ENCODE results near the gene MTERF4. TPM values are rescaled to one million over a fixed set of nuclear protein-coding genes. Genes with fewer than 3 reads are reported as not detected.

MTERF4 gene
- total and polyA plus RNA-seq, 2 of the 4 experiments (the other 2 are of a cell fraction), result 26.6 to 33.3 TPM

DNA sequence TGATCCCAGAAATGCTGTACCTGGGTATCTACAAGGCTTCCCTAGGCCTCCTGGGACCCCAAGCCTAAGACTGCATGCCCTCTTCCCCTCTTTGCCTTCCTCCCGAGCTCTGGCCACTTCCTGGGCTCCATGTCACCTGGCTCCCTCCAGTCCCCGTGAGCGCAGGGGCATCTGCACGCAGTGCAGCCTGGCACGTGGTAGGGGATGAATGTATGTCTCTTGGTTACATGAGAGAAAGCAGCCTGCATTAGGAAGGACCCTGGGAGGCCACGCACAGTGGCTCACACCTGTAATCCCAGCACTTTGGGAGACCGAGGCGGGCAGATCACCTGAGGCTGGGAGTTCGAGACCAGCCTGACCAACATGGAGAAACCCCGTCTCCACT, 31.3 kb upstream of the MTERF4 start:
- no peak for DNase-seq
- CTCF ChIA-PET, result no interaction called here

More for the DNA sequence above, 31.3 kb upstream of the MTERF4 start:
- H3K79me1 ChIP-seq (ENCODE audit: low read depth in 1 of 2, low read length in 2 of 2), result no peaks in the 10 kb centered on the region
- H3K4ac ChIP-seq (ENCODE audit: low read depth, low read length), result no peak overlapping the region
- H3K56ac ChIP-seq (ENCODE audit: extremely low read depth, insufficient read depth, low read length), result no peak overlapping the region
- no peak overlapping the region for H4K8ac ChIP-seq (ENCODE audit: low read depth in 2 of 2, low read length in 2 of 2)
- no peak overlapping the region for H3K4me2 ChIP-seq (ENCODE audit: low read depth, low read length)
- no peak overlapping the region for H3K4me3 ChIP-seq (ENCODE audit: insufficient read depth, low read depth, low read length)
- no TSS peak for BruUV-seq (replicated peaks)
- peaks cover 3% of the 10 kb centered on the region; the same call in 1 of the 2 replicates for H3K36me3 ChIP-seq (ENCODE audit: control insufficient read depth, insufficient read depth, low read length)
- no peak for TF ChIP-seq POLR2A (IDR thresholded peaks at IDR 0.05; ENCODE audit: low read depth, low read length)
- no peak for TF ChIP-seq CEBPB (IDR thresholded peaks at IDR 0.05; ENCODE audit: low read depth, low read length)
- TF ChIP-seq RAD21 (IDR thresholded peaks at IDR 0.05; ENCODE audit: low read length), result no peak
- TF ChIP-seq, protein P1, sequence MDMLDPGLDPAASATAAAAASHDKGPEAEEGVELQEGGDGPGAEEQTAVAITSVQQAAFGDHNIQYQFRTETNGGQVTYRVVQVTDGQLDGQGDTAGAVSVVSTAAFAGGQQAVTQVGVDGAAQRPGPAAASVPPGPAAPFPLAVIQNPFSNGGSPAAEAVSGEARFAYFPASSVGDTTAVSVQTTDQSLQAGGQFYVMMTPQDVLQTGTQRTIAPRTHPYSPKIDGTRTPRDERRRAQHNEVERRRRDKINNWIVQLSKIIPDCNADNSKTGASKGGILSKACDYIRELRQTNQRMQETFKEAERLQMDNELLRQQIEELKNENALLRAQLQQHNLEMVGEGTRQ (IDR thresholded peaks at IDR 0.05; ENCODE audit: low read depth, low read length), result no peak
- no peak for TF ChIP-seq NFE2L2 (IDR thresholded peaks at IDR 0.05; ENCODE audit: low read depth, low read length)
- no peak for TF ChIP-seq FOS (IDR thresholded peaks at IDR 0.05; ENCODE audit: low read depth, low read length)
- TF ChIP-seq CHD1 (IDR thresholded peaks at IDR 0.05; ENCODE audit: low read depth, low read length), result no peak
- no peak for TF ChIP-seq BHLHE40 (IDR thresholded peaks at IDR 0.05; ENCODE audit: low read depth, low read length)
- no peak for TF ChIP-seq MXI1 (IDR thresholded peaks at IDR 0.05; ENCODE audit: borderline replicate concordance, low read depth, low read length)
- TF ChIP-seq SMC3 (IDR thresholded peaks at IDR 0.05; ENCODE audit: low read depth, low read length), result no peak
- TF ChIP-seq RFX5 (IDR thresholded peaks at IDR 0.05; ENCODE audit: low read depth, low read length), result no peak
- TF ChIP-seq MAFK (IDR thresholded peaks at IDR 0.05; ENCODE audit: low read depth, low read length), result no peak
- TF ChIP-seq, protein P2, sequence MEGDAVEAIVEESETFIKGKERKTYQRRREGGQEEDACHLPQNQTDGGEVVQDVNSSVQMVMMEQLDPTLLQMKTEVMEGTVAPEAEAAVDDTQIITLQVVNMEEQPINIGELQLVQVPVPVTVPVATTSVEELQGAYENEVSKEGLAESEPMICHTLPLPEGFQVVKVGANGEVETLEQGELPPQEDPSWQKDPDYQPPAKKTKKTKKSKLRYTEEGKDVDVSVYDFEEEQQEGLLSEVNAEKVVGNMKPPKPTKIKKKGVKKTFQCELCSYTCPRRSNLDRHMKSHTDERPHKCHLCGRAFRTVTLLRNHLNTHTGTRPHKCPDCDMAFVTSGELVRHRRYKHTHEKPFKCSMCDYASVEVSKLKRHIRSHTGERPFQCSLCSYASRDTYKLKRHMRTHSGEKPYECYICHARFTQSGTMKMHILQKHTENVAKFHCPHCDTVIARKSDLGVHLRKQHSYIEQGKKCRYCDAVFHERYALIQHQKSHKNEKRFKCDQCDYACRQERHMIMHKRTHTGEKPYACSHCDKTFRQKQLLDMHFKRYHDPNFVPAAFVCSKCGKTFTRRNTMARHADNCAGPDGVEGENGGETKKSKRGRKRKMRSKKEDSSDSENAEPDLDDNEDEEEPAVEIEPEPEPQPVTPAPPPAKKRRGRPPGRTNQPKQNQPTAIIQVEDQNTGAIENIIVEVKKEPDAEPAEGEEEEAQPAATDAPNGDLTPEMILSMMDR (conservative IDR thresholded peaks at IDR 0.05; ENCODE audit: low read depth, low read length), result no peak
- TF ChIP-seq MAZ (IDR thresholded peaks at IDR 0.05; ENCODE audit: borderline replicate concordance, low read depth, low read length), result no peak
- TF ChIP-seq, protein P3, sequence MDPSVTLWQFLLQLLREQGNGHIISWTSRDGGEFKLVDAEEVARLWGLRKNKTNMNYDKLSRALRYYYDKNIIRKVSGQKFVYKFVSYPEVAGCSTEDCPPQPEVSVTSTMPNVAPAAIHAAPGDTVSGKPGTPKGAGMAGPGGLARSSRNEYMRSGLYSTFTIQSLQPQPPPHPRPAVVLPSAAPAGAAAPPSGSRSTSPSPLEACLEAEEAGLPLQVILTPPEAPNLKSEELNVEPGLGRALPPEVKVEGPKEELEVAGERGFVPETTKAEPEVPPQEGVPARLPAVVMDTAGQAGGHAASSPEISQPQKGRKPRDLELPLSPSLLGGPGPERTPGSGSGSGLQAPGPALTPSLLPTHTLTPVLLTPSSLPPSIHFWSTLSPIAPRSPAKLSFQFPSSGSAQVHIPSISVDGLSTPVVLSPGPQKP (IDR thresholded peaks at IDR 0.05; ENCODE audit: borderline replicate concordance, low read depth, low read length), result no peak
- no peak for TF ChIP-seq RCOR1 (IDR thresholded peaks at IDR 0.05; ENCODE audit: insufficient replicate concordance, low read length)
- intact Hi-C loops (cut with micrococcal nuclease), result no loop called here
- H2AFZ ChIP-seq (replicated peaks; ENCODE audit: low read length, poor library complexity), result no peak overlapping the region
- H4K20me1 ChIP-seq (ENCODE audit: insufficient read depth, low read length), result no peaks in the 10 kb centered on the region
- no peak overlapping the region for H3K23ac ChIP-seq (ENCODE audit: low read depth, low read length)
- no peak overlapping the region for H2BK20ac ChIP-seq (ENCODE audit: low read depth, low read length)
- no peak overlapping the region for H3K27ac ChIP-seq (ENCODE audit: insufficient read depth, low read length)
- H3K9ac ChIP-seq (ENCODE audit: low read depth, low read length), result no peak overlapping the region
- ATAC-seq (ENCODE audit: low read depth), result no peak
- H4K5ac ChIP-seq (ENCODE audit: low read depth, low read length), result no peak overlapping the region
- H2AK9ac ChIP-seq (replicated peaks; ENCODE audit: low read depth, low read length, poor library complexity), result no peak overlapping the region
- H3K27me3 ChIP-seq (ENCODE audit: control insufficient read depth, insufficient read depth, low read length), result no peaks in the 10 kb centered on the region
- H2BK15ac ChIP-seq (ENCODE audit: low read depth, low read length), result no peak overlapping the region
- H3K18ac ChIP-seq (ENCODE audit: low read depth, low read length), result no peak overlapping the region
- H4K91ac ChIP-seq (ENCODE audit: insufficient read depth, low read depth, low read length), result no peak overlapping the region
- H3K4me1 ChIP-seq (ENCODE audit: control insufficient read depth, insufficient read depth, low read length), result no peaks in the 10 kb centered on the region
- no peak overlapping the region for H2AK5ac ChIP-seq (ENCODE audit: low read depth, low read length)
- 100% methylated on average over 1 of the region's 10 CpGs; no CpG with 5 or more reads in 1 of the 2 experiments for WGBS, 2 experiments (ENCODE audit: extremely low coverage in 2 of 2, insufficient read length in 1 of 2)
- H3K14ac ChIP-seq (replicated peaks; ENCODE audit: low read depth, low read length), result no peak overlapping the region
- no peak overlapping the region for H2BK5ac ChIP-seq (ENCODE audit: low read depth, low read length, poor library complexity, severe bottlenecking)
- H2BK120ac ChIP-seq (ENCODE audit: low read depth, low read length), result no peak overlapping the region
- no peaks in the 10 kb centered on the region; the same call in 1 of the 2 replicates for H3K9me1 ChIP-seq (ENCODE audit: insufficient read depth, low read length)
- dilution Hi-C loops (cut with HindIII; ENCODE audit: low sequenced_read_pairs, unreplicated experiment), result no loop called here
- H3K9me3 ChIP-seq (ENCODE audit: control insufficient read depth, insufficient read depth, low read length), result no peaks in the 10 kb centered on the region
- POLR2A ChIA-PET (ENCODE audit: unreplicated experiment), result no interaction called here
- in situ Hi-C loops (cut with MboI; ENCODE audit: low sequenced_read_pairs), result no loop called here

Measured in IMR-90 (cell line).